HG02981 (cell line): Measurements from ENCODE around the gene HTATIP2.
A peak's percentile ranks its signal among the peaks of the same experiment; 100 is the strongest.
"Not testable (repeated sequence)": the region's sequence is repeated elsewhere in the genome, so short reads cannot be mapped to it uniquely, and the experiment has no call there.

ENCODE experiments used
- ATAC-seq: cut with Tn5 transposase; IDR thresholded peaks from one replicate; pipeline ENCODE4 v1.9.1; 2021; ENCODE audit warnings: mild to moderate bottlenecking, moderate library complexity; ENCODE audit not compliant: unreplicated experiment

HTATIP2 gene

GRCh38 chr11:20363500-20364340 lies at the start of gene HTATIP2:
Gene HTATIP2 (plus strand): TSS chr11:20363714. CDS start chr11:20364238, 524 bp downstream.
- ATAC-seq = peak; percentile 92

- ATAC-seq = no peak
Measured at GRCh38 chr11:20315800-20316199, 47.7 kb upstream of the HTATIP2 start.

- ATAC-seq = no peak
Measured at GRCh38 chr11:20321177-20321576, 42.3 kb upstream of the HTATIP2 start.

- ATAC-seq = no peak
Measured at GRCh38 chr11:20327377-20327935, 36.1 kb upstream of the HTATIP2 start.

- ATAC-seq = no peak
Measured at GRCh38 chr11:20336056-20336455, 27.5 kb upstream of the HTATIP2 start.

- no peak for ATAC-seq
Measured at GRCh38 chr11:20337526-20338154, 25.9 kb upstream of the HTATIP2 start.

GRCh38 chr11:20342347-20343141 lies 21.0 kb upstream of the HTATIP2 start:
- ATAC-seq = no peak

- no peak for ATAC-seq
Measured at GRCh38 chr11:20351136-20351535, 12.4 kb upstream of the HTATIP2 start.

GRCh38 chr11:20351751-20352262 lies 11.7 kb upstream of the HTATIP2 start:
- ATAC-seq = no peak

- peak; percentile 70 for ATAC-seq
Measured at GRCh38 chr11:20353829-20354434, 9.6 kb upstream of the HTATIP2 start.

- ATAC-seq = peak; percentile 76
Measured at GRCh38 chr11:20355221-20356219, 8.0 kb upstream of the HTATIP2 start.

- ATAC-seq = no peak
Measured at GRCh38 chr11:20357150-20357549, 6.4 kb upstream of the HTATIP2 start.

GRCh38 chr11:20360650-20361049 lies 2.9 kb upstream of the HTATIP2 start:
- ATAC-seq = peak; percentile 39

- ATAC-seq = no peak
Measured at GRCh38 chr11:20362481-20362880, 1.0 kb upstream of the HTATIP2 start.

GRCh38 chr11:20363149-20363499 lies 390 bp upstream of the HTATIP2 start:
- ATAC-seq = no peak

GRCh38 chr11:20364341-20364792 lies 853 bp downstream of the HTATIP2 start:
- no peak for ATAC-seq

GRCh38 chr11:20365465-20365864 lies 2.0 kb downstream of the HTATIP2 start:
- not testable (repeated sequence) for ATAC-seq

GRCh38 chr11:20367313-20367948 lies 3.9 kb downstream of the HTATIP2 start:
- no peak for ATAC-seq

- ATAC-seq = no peak
Measured at GRCh38 chr11:20368438-20368837, 4.9 kb downstream of the HTATIP2 start.
